CD4-positive, alpha-beta T cell (primary cell): ENCODE results near the gene DVL1. TPM values are rescaled to one million over a fixed set of nuclear protein-coding genes. Genes with fewer than 3 reads are reported as not detected.

ENCODE experiments used
- ATAC-seq: fragments of 200-7000 bp; cut with Tn5 transposase; one replicate; pipeline ENCODE4 v1.10.0; 2022; ENCODE audit warnings: mild to moderate bottlenecking; ENCODE audit not compliant: poor library complexity
- CTCF ChIA-PET: fragments of 350-600 bp; sonication (Branson Sonifier 250); formaldehyde crosslinking; loops from one replicate; lab custom pipeline; 2021; ENCODE audit warnings: antibody characterized with exemption, inconsistent platforms; lab: Charles Lee
- POLR2A ChIA-PET: fragments of 350-600 bp; sonication (Branson Sonifier 250); formaldehyde crosslinking; loops from one replicate; lab custom pipeline; 2021; ENCODE audit warnings: antibody characterized with exemption, inconsistent platforms; lab: Charles Lee
- DNase-seq, 14 experiments: peaks; one replicate each; pipeline ENCODE4 v3.0.0-alpha.2; 2013 to 2020; ENCODE audit warnings: mixed read lengths in 2 of 14
- H3K27ac ChIP-seq, 2 donors: one replicate each; pipeline versions ENCODE4 v1.5.1 to v1.7.0; 2013; ENCODE audit warnings: low read length in 2 of 2, low read depth in 1 of 2, mild to moderate bottlenecking in 1 of 2
- H3K27me3 ChIP-seq, 2 experiments: 1 replicate in 1 of 2; 2 replicates in 1 of 2; pipeline versions ENCODE4 v1.6.1 to v1.7.0; 2013; ENCODE audit warnings: low read length in 2 of 2, control low read depth in 1 of 2, mild to moderate bottlenecking in 1 of 2, moderate library complexity in 1 of 2; ENCODE audit not compliant: insufficient read depth in 2 of 2, control insufficient read depth in 1 of 2
- H3K36me3 ChIP-seq: one replicate; pipeline ENCODE4 v1.6.1; 2013; ENCODE audit warnings: low read length, control low read depth; ENCODE audit not compliant: insufficient read depth
- H3K4me1 ChIP-seq: one replicate; pipeline ENCODE4 v1.6.1; 2013; ENCODE audit warnings: low read length, control low read depth; ENCODE audit not compliant: insufficient read depth
- H3K4me3 ChIP-seq: one replicate; pipeline ENCODE4 v1.5.1; 2013; ENCODE audit warnings: mild to moderate bottlenecking, low read length, moderate library complexity
- H3K9me3 ChIP-seq, 2 experiments: 1 replicate in 1 of 2; 2 replicates in 1 of 2; pipeline versions ENCODE4 v1.6.1 to v1.7.0; 2013; ENCODE audit warnings: low read length in 2 of 2, mild to moderate bottlenecking in 2 of 2, control low read depth in 1 of 2, moderate library complexity in 1 of 2; ENCODE audit not compliant: control insufficient read depth in 1 of 2, insufficient read depth in 1 of 2
- H3K27ac Mint-ChIP-seq: one replicate; pipeline ENCODE4 v1.8.0; 2020; ENCODE audit warnings: mixed read lengths
- H3K27me3 Mint-ChIP-seq: one replicate; pipeline ENCODE4 v1.8.0; 2021; ENCODE audit warnings: mixed read lengths
- H3K36me3 Mint-ChIP-seq: one replicate; pipeline ENCODE4 v1.8.0; 2021; ENCODE audit warnings: low read depth, mixed read lengths
- H3K4me1 Mint-ChIP-seq: one replicate; pipeline ENCODE4 v1.8.0; 2021; ENCODE audit warnings: low read depth, mixed read lengths
- H3K4me3 Mint-ChIP-seq: one replicate; pipeline ENCODE4 v1.8.0; 2020; ENCODE audit warnings: mild to moderate bottlenecking, mixed read lengths
- H3K9me3 Mint-ChIP-seq: one replicate; pipeline ENCODE4 v1.8.0; 2020; ENCODE audit warnings: mixed read lengths
- CTCF ChIP-seq: fragments of 200-600 bp; IDR thresholded peaks from one replicate; pipeline ENCODE4 v1.8.0; 2022; ENCODE audit warnings: antibody characterized with exemption, mild to moderate bottlenecking
- intact Hi-C, 2 experiments: fragments of 100-400 bp; cut with DNase I in 1 of 2; cut with micrococcal nuclease in 1 of 2; formaldehyde crosslinking; loops; one replicate each; pipeline versions ENCODE4 v1.15.1 to v1.9.0; 2023 to 2025; cut with DNase I, micrococcal nuclease
- microRNA-seq: library from miRNA; unstranded; fragments of <30 nt; microRNA quantifications from one replicate; pipeline ENCODE4 v1.2.0, GENCODE V29; 2021; ENCODE audit warnings: borderline microRNAs expressed, borderline replicate concordance
- total RNA-seq, 174 experiments: library from RNA in 2 of 174; stranded (reverse) in 2 of 174; gene quantifications; one replicate each; pipeline ENCODE4 v1.2.3 and lab custom pipeline; 2021 to 2026

Gene DVL1
- total RNA-seq, 2 experiments from 2014 or later, result 44.9 to 45.5 TPM

GRCh38 chr1:1286313-1287261, 62.6 kb downstream of the DVL1 start:
- TF ChIP-seq CTCF, result no peak
- no peaks in the 10 kb centered on the region for H3K36me3 ChIP-seq
- H3K4me1 ChIP-seq, result peaks cover 7% of the 10 kb centered on the region
- no peak overlapping the region for H3K4me3 Mint-ChIP-seq
- H3K27me3 Mint-ChIP-seq, result no peaks in the 10 kb centered on the region
- DNase-seq (peak in 1 of 14 experiments; percentile 26), ATAC-seq (no peak)
- H3K9me3 Mint-ChIP-seq, result no peaks in the 10 kb centered on the region
- CTCF ChIA-PET, result no interaction called here
- H3K27ac Mint-ChIP-seq, result no peak overlapping the region
- POLR2A ChIA-PET, result no interaction called here
- peaks cover 0 to 3% of the 10 kb centered on the region in 2 experiments for H3K9me3 ChIP-seq
- H3K27me3 ChIP-seq, result no peaks in the 10 kb centered on the region
- no peaks in the 10 kb centered on the region for H3K4me1 Mint-ChIP-seq
- intact Hi-C loops, result no loop called here
- H3K27ac ChIP-seq, result no peak overlapping the region
- no peaks in the 10 kb centered on the region for H3K36me3 Mint-ChIP-seq
- H3K4me3 ChIP-seq, result no peak overlapping the region

GRCh38 chr1:1285611-1286311, 63.5 kb downstream of the DVL1 start:
- DNase-seq (peak in 1 of 14 experiments; percentile 27), ATAC-seq (no peak)
- POLR2A ChIA-PET, result no interaction called here

More at GRCh38 chr1:1285611-1286311, 63.5 kb downstream of the DVL1 start:
- Histone ChIP-seq H3K4me3 (no peak overlapping the region), H3K4me1 (peaks cover 4% of the 10 kb centered on the region), H3K36me3 (no peaks in the 10 kb centered on the region), H3K27ac (no peak overlapping the region), H3K27me3 (no peaks in the 10 kb centered on the region), H3K9me3 (peaks cover 0 to 3% of the 10 kb centered on the region in 2 experiments)
- H3K9me3 Mint-ChIP-seq, result no peaks in the 10 kb centered on the region
- no peak for TF ChIP-seq CTCF
- no peak overlapping the region for H3K4me3 Mint-ChIP-seq
- no peak overlapping the region for H3K27ac Mint-ChIP-seq
- no peaks in the 10 kb centered on the region for H3K36me3 Mint-ChIP-seq
- no peaks in the 10 kb centered on the region for H3K27me3 Mint-ChIP-seq
- CTCF ChIA-PET, result no interaction called here
- no peaks in the 10 kb centered on the region for H3K4me1 Mint-ChIP-seq
- intact Hi-C loops, result no loop called here

Small RNAs within 50 kb of the gene (microRNA-seq; reads per million reads assigned to microRNA genes)
- gene MIR6726, result 2.0 reads per million, percentile 5 among the genes with 10 or more reads in this experiment
- not detected for gene MIR6727
- gene MIR6808, result not detected

Other genes starting within 250 kb of the DVL1 start
- 10 to 100 TPM; 11.1 to 11.3 TPM for gene C1orf159, start 233.3 kb downstream of the DVL1 start, total RNA-seq
- gene TTLL10, start 175.5 kb downstream of the DVL1 start, total RNA-seq, result under 1 TPM; 0.11 to 0.59 TPM
- 10 to 100 TPM; 14.8 to 17.8 TPM for gene TNFRSF18, start 142.8 kb downstream of the DVL1 start, total RNA-seq
- gene TNFRSF4, start 135.3 kb downstream of the DVL1 start, total RNA-seq, result 10 to 100 TPM; 27.6 to 28.6 TPM
- gene SDF4, start 117.4 kb downstream of the DVL1 start, total RNA-seq, result 10 to 100 TPM; 66.3 to 71.0 TPM
- gene B3GALT6, start 117.2 kb downstream of the DVL1 start, total RNA-seq, result 1 to 10 TPM; 4.9 to 5.1 TPM
- gene C1QTNF12, start 102.7 kb downstream of the DVL1 start, total RNA-seq, result 1 to 10 TPM; 3.4 to 4.8 TPM
- gene UBE2J2, start 75.6 kb downstream of the DVL1 start, total RNA-seq, result 10 to 100 TPM; 41.4 to 41.5 TPM
- gene SCNN1D, start 69.0 kb downstream of the DVL1 start, total RNA-seq, result 10 to 100 TPM; 12.0 to 13.3 TPM
- gene ACAP3, start 41.5 kb downstream of the DVL1 start, total RNA-seq, result 10 to 100 TPM; 45.3 to 46.4 TPM
- gene PUSL1, start 40.8 kb downstream of the DVL1 start, total RNA-seq, result 10 to 100 TPM; 18.1 to 19.2 TPM
- 100 to 1,000 TPM; 130 to 137 TPM for gene INTS11, start 24.8 kb downstream of the DVL1 start, total RNA-seq
- 10 to 100 TPM; 11.6 to 12.9 TPM for gene CPTP, start 24.6 kb downstream of the DVL1 start, total RNA-seq
- 1 to 10 TPM; 3.3 to 3.4 TPM for gene TAS1R3, start 18.1 kb downstream of the DVL1 start, total RNA-seq
- 1 to 10 TPM; 1.6 to 2.9 TPM for gene MXRA8, start 9.1 kb upstream of the DVL1 start, total RNA-seq
- gene AURKAIP1, start 25.8 kb upstream of the DVL1 start, total RNA-seq, result 10 to 100 TPM; 59.2 to 64.6 TPM
- gene CCNL2, start 49.9 kb upstream of the DVL1 start, total RNA-seq, result 100 to 1,000 TPM; 274 to 281 TPM
- gene MRPL20, start 57.9 kb upstream of the DVL1 start, total RNA-seq, result 100 to 1,000 TPM in 1 of 2 experiments, 10 to 100 TPM in 1; 99.9 to 103 TPM
- not detected for gene ANKRD65, start 71.9 kb upstream of the DVL1 start, total RNA-seq
- gene VWA1, start 86.3 kb upstream of the DVL1 start, total RNA-seq, result not detected
- gene ATAD3C, start 100.3 kb upstream of the DVL1 start, total RNA-seq, result under 1 TPM; 0.28 to 0.74 TPM
- 10 to 100 TPM; 44.3 to 49.1 TPM for gene ATAD3B, start 122.3 kb upstream of the DVL1 start, total RNA-seq
- 10 to 100 TPM; 17.0 to 19.5 TPM for gene ATAD3A, start 162.7 kb upstream of the DVL1 start, total RNA-seq
- 1 to 10 TPM in 1 of 2 experiments, under 1 TPM in 1; 0.75 to 1.5 TPM for gene TMEM240, start 191.2 kb upstream of the DVL1 start, total RNA-seq
- 100 to 1,000 TPM in 1 of 2 experiments, 10 to 100 TPM in 1; 95.4 to 101 TPM for gene SSU72, start 225.4 kb upstream of the DVL1 start, total RNA-seq